Measurements from ENCODE around the gene MTA1.
A peak's percentile ranks its signal among the peaks of the same experiment; 100 is the strongest.

The MTA1 gene

DNA sequence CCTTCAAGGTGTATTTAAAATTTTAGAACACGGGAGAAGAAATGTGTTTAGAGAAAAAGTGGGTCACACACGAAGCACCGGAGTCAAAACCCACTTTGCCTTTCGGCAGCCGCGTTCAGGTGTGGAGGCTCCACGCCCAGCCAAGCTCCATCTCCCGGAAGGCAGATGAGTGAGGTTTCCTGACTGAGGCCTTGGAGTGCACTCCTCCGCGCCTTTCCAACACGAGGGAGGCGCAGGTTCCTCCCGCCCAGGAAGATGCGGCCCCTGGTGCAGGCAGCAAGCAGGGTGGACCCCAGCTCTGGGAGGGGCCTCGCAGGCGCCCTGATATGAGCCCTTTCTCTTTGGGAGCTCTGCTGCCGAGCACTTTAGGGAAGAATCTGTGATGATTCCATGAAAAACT, 22.5 kb downstream of the MTA1 start:
- Histone ChIP-seq H3K79me1 (ENCODE audit: low read length) (no peaks in the 10 kb centered on the region), H3K27ac (ENCODE audit: low read depth, low read length) (no peak overlapping the region), H4K12ac (ENCODE audit: low read depth, low read length) (no peak overlapping the region), H3K4me3 (ENCODE audit: low read depth, low read length) (no peak overlapping the region), H3K36me3 (ENCODE audit: control insufficient read depth in 1 of 2, insufficient read depth in 2 of 2, low read length in 2 of 2) (peaks cover 48% of the 10 kb centered on the region in 2 experiments), H3K4me2 (ENCODE audit: low read length) (no peak overlapping the region), H3K4ac (ENCODE audit: low read depth, low read length) (no peak overlapping the region), H2BK5ac (ENCODE audit: low read depth, low read length, poor library complexity) (no peak overlapping the region), H3K4me1 (ENCODE audit: control insufficient read depth in 1 of 2, insufficient read depth in 2 of 2, low read length in 2 of 2) (peaks cover 0 to 7% of the 10 kb centered on the region in 2 experiments), H4K8ac (ENCODE audit: low read depth, low read length) (no peak overlapping the region), H2AFZ (ENCODE audit: insufficient read depth, low read length, poor library complexity) (no peak overlapping the region), H3K9ac (ENCODE audit: low read length) (no peak overlapping the region), H3K23ac (ENCODE audit: low read length) (no peak overlapping the region), H2AK5ac (ENCODE audit: low read length) (no peak overlapping the region), H3K9me3 (ENCODE audit: insufficient read depth, low read depth, low read length) (peaks cover 6% of the 10 kb centered on the region), H3K27me3 (ENCODE audit: insufficient read depth, low read length) (no peaks in the 10 kb centered on the region), H3K14ac (ENCODE audit: low read length) (no peak overlapping the region), H2BK120ac (ENCODE audit: insufficient read depth, low read length, poor library complexity) (no peak overlapping the region), H4K91ac (ENCODE audit: low read depth, low read length) (no peak overlapping the region), H3K79me2 (ENCODE audit: control insufficient read depth, insufficient read depth, low read length, poor library complexity) (peaks cover 3% of the 10 kb centered on the region), H3K18ac (ENCODE audit: low read length) (no peak overlapping the region), H2BK12ac (ENCODE audit: low read length) (no peak overlapping the region)
- no CpG with 5 or more reads among the region's 17 CpGs for WGBS (ENCODE audit: extremely low coverage, insufficient coverage, insufficient read length)
- DNase-seq: no peak

GRCh38 chr14:105442834-105443233, 23.2 kb downstream of the MTA1 start:
- no peak overlapping the region for H3K4me2 ChIP-seq (ENCODE audit: low read length)
- peaks cover 2% of the 10 kb centered on the region for H3K79me2 ChIP-seq (ENCODE audit: control insufficient read depth, insufficient read depth, low read length, poor library complexity)
- peaks cover 0 to 7% of the 10 kb centered on the region in 2 experiments for H3K4me1 ChIP-seq (ENCODE audit: control insufficient read depth in 1 of 2, insufficient read depth in 2 of 2, low read length in 2 of 2)
- H2AFZ ChIP-seq (ENCODE audit: insufficient read depth, low read length, poor library complexity): no peak overlapping the region
- no peak overlapping the region for H3K9ac ChIP-seq (ENCODE audit: low read length)
- no peak overlapping the region for H3K23ac ChIP-seq (ENCODE audit: low read length)
- no peak overlapping the region for H3K18ac ChIP-seq (ENCODE audit: low read length)
- no peak overlapping the region for H3K4ac ChIP-seq (ENCODE audit: low read depth, low read length)
- no peak overlapping the region for H4K91ac ChIP-seq (ENCODE audit: low read depth, low read length)
- no peak overlapping the region for H4K8ac ChIP-seq (ENCODE audit: low read depth, low read length)
- no peak overlapping the region for H2BK120ac ChIP-seq (ENCODE audit: insufficient read depth, low read length, poor library complexity)
- peaks cover 48 to 49% of the 10 kb centered on the region in 2 experiments for H3K36me3 ChIP-seq (ENCODE audit: control insufficient read depth in 1 of 2, insufficient read depth in 2 of 2, low read length in 2 of 2)
- no peaks in the 10 kb centered on the region for H3K79me1 ChIP-seq (ENCODE audit: low read length)
- no peak overlapping the region for H2BK12ac ChIP-seq (ENCODE audit: low read length)
- H2BK5ac ChIP-seq (ENCODE audit: low read depth, low read length, poor library complexity): no peak overlapping the region
- H3K27ac ChIP-seq (ENCODE audit: low read depth, low read length): no peak overlapping the region
- no peak overlapping the region for H3K14ac ChIP-seq (ENCODE audit: low read length)
- WGBS (ENCODE audit: extremely low coverage, insufficient coverage, insufficient read length): no CpG with 5 or more reads among the region's 12 CpGs
- no peak overlapping the region for H4K12ac ChIP-seq (ENCODE audit: low read depth, low read length)
- no peaks in the 10 kb centered on the region for H3K27me3 ChIP-seq (ENCODE audit: insufficient read depth, low read length)
- DNase-seq: no peak
- H2AK5ac ChIP-seq (ENCODE audit: low read length): no peak overlapping the region
- peak overlapping the region; percentile 49 for H3K4me3 ChIP-seq (ENCODE audit: low read depth, low read length)
- peaks cover 6% of the 10 kb centered on the region for H3K9me3 ChIP-seq (ENCODE audit: insufficient read depth, low read depth, low read length)

- Histone ChIP-seq H3K23ac (ENCODE audit: low read length) (no peak overlapping the region), H2AFZ (ENCODE audit: insufficient read depth, low read length, poor library complexity) (no peak overlapping the region), H3K9ac (ENCODE audit: low read length) (no peak overlapping the region), H3K4me3 (ENCODE audit: low read depth, low read length) (no peak overlapping the region), H3K14ac (ENCODE audit: low read length) (no peak overlapping the region), H4K91ac (ENCODE audit: low read depth, low read length) (no peak overlapping the region), H3K79me2 (ENCODE audit: control insufficient read depth, insufficient read depth, low read length, poor library complexity) (no peaks in the 10 kb centered on the region), H3K79me1 (ENCODE audit: low read length) (no peaks in the 10 kb centered on the region), H2AK5ac (ENCODE audit: low read length) (no peak overlapping the region), H2BK5ac (ENCODE audit: low read depth, low read length, poor library complexity) (no peak overlapping the region), H3K18ac (ENCODE audit: low read length) (no peak overlapping the region), H4K8ac (ENCODE audit: low read depth, low read length) (no peak overlapping the region), H2BK12ac (ENCODE audit: low read length) (no peak overlapping the region), H4K12ac (ENCODE audit: low read depth, low read length) (no peak overlapping the region), H3K36me3 (ENCODE audit: control insufficient read depth in 1 of 2, insufficient read depth in 2 of 2, low read length in 2 of 2) (peaks cover 49 to 50% of the 10 kb centered on the region in 2 experiments), H3K4ac (ENCODE audit: low read depth, low read length) (no peak overlapping the region), H3K4me1 (ENCODE audit: control insufficient read depth in 1 of 2, insufficient read depth in 2 of 2, low read length in 2 of 2) (peaks cover 0 to 7% of the 10 kb centered on the region in 2 experiments), H2BK120ac (ENCODE audit: insufficient read depth, low read length, poor library complexity) (no peak overlapping the region), H3K9me3 (ENCODE audit: insufficient read depth, low read depth, low read length) (peaks cover 6% of the 10 kb centered on the region), H3K27me3 (ENCODE audit: insufficient read depth, low read length) (no peaks in the 10 kb centered on the region), H3K4me2 (ENCODE audit: low read length) (no peak overlapping the region), H3K27ac (ENCODE audit: low read depth, low read length) (no peak overlapping the region)
- no peak for DNase-seq
- no CpG with 5 or more reads among the region's 17 CpGs for WGBS (ENCODE audit: extremely low coverage, insufficient coverage, insufficient read length)
These were observed 25.2 kb downstream of the MTA1 start for GRCh38 chr14:105444859-105445258.

DNA sequence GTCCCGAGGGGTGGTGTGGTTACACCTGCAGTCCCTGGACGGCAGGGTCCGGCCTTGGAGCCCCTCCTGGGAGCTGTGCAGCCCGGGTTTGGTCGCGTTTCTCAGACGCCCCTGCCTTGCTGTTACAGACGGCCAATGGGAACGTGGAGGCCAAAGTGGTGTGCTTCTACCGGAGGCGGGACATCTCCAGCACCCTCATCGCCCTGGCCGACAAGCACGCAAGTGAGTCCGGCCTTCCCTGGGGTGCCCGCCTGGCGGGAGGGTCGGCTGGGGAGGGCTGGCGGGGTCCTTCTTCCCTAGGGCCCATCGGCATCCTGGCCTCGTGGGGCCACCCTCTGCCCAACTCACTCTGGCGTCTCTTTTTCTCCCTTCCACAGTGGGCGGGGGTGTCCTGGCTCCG, 25.7 kb downstream of the MTA1 start:
- Histone ChIP-seq H3K18ac (ENCODE audit: low read length) (no peak overlapping the region), H3K14ac (ENCODE audit: low read length) (no peak overlapping the region), H3K4me3 (ENCODE audit: low read depth, low read length) (no peak overlapping the region), H3K4ac (ENCODE audit: low read depth, low read length) (no peak overlapping the region), H3K4me2 (ENCODE audit: low read length) (no peak overlapping the region), H2BK120ac (ENCODE audit: insufficient read depth, low read length, poor library complexity) (no peak overlapping the region), H3K4me1 (ENCODE audit: control insufficient read depth in 1 of 2, insufficient read depth in 2 of 2, low read length in 2 of 2) (peaks cover 0 to 7% of the 10 kb centered on the region in 2 experiments), H3K79me1 (ENCODE audit: low read length) (no peaks in the 10 kb centered on the region), H3K27me3 (ENCODE audit: insufficient read depth, low read length) (no peaks in the 10 kb centered on the region), H3K79me2 (ENCODE audit: control insufficient read depth, insufficient read depth, low read length, poor library complexity) (no peaks in the 10 kb centered on the region), H3K9ac (ENCODE audit: low read length) (no peak overlapping the region), H3K27ac (ENCODE audit: low read depth, low read length) (no peak overlapping the region), H2AK5ac (ENCODE audit: low read length) (no peak overlapping the region), H3K23ac (ENCODE audit: low read length) (no peak overlapping the region), H2BK5ac (ENCODE audit: low read depth, low read length, poor library complexity) (no peak overlapping the region), H4K12ac (ENCODE audit: low read depth, low read length) (no peak overlapping the region), H4K91ac (ENCODE audit: low read depth, low read length) (no peak overlapping the region), H2AFZ (ENCODE audit: insufficient read depth, low read length, poor library complexity) (no peak overlapping the region), H4K8ac (ENCODE audit: low read depth, low read length) (no peak overlapping the region), H2BK12ac (ENCODE audit: low read length) (no peak overlapping the region), H3K9me3 (ENCODE audit: insufficient read depth, low read depth, low read length) (peaks cover 6% of the 10 kb centered on the region), H3K36me3 (ENCODE audit: control insufficient read depth in 1 of 2, insufficient read depth in 2 of 2, low read length in 2 of 2) (peaks cover 53 to 54% of the 10 kb centered on the region in 2 experiments)
- WGBS (ENCODE audit: extremely low coverage, insufficient coverage, insufficient read length): no CpG with 5 or more reads among the region's 24 CpGs
- no peak for DNase-seq

Data from trophoblast cell (in vitro differentiated cells and primary cell).